B cell (primary cell): ENCODE results near the gene ARHGAP25. TPM values are rescaled to one million over a fixed set of nuclear protein-coding genes. Genes with fewer than 3 reads are reported as not detected.
A peak's percentile ranks its signal among the peaks of the same experiment; 100 is the strongest.

Source experiments
- ATAC-seq: fragments of 200-7000 bp; cut with Tn5 transposase; one replicate; pipeline ENCODE4 v1.10.0; 2021; ENCODE audit warnings: low read depth, mild to moderate bottlenecking, moderate number of reproducible peaks, moderate library complexity
- CTCF ChIA-PET: fragments of 350-600 bp; sonication (Branson Sonifier 250); formaldehyde crosslinking; loops from one replicate; lab custom pipeline; 2021; ENCODE audit warnings: antibody characterized with exemption, inconsistent platforms; lab: Charles Lee
- POLR2A ChIA-PET: fragments of 350-600 bp; sonication (Branson Sonifier 250); formaldehyde crosslinking; loops from one replicate; lab custom pipeline; 2021; ENCODE audit warnings: antibody characterized with exemption; lab: Charles Lee
- DNase-seq: peaks from one replicate; pipeline ENCODE4 v3.0.0; 2013
- H2AFZ ChIP-seq: 2 replicates; pipeline ENCODE4 v1.6.1; 2012; ENCODE audit warnings: mild to moderate bottlenecking, low read depth, low read length; ENCODE audit not compliant: insufficient read depth, poor library complexity, severe bottlenecking
- H3K27ac ChIP-seq, 2 donors: 1 replicate in 1 of 2; 2 replicates in 1 of 2; pipeline ENCODE4 v1.5.1; 2012 to 2013; ENCODE audit warnings: low read length in 2 of 2, mild to moderate bottlenecking in 2 of 2, moderate library complexity in 1 of 2
- H3K27me3 ChIP-seq, 4 experiments: fragments of 200-600 bp in 1 of 4; sonication (generic) in 1 of 4; replicated peaks in 1 of 4; 1 replicate in 2 of 4; 2 replicates in 2 of 4; pipeline versions ENCODE4 v1.6.1 to v1.7.0; 2013 to 2016; ENCODE audit warnings: low read length in 3 of 4, mild to moderate bottlenecking in 2 of 4, mixed read lengths in 1 of 4, moderate library complexity in 1 of 4; ENCODE audit not compliant: insufficient read depth in 4 of 4, control insufficient read depth in 3 of 4; ENCODE audit errors: control extremely low read depth in 1 of 4
- H3K36me3 ChIP-seq, 2 experiments: replicated peaks in 1 of 2; 1 replicate in 1 of 2; 2 replicates in 1 of 2; pipeline versions ENCODE4 v1.6.1 to v1.7.1; 2013; ENCODE audit warnings: low read length in 1 of 2; ENCODE audit not compliant: insufficient read depth in 2 of 2, control insufficient read depth in 1 of 2; ENCODE audit errors: control extremely low read depth in 1 of 2, extremely low read depth in 1 of 2
- H3K4me1 ChIP-seq, 2 donors: fragments of 200-600 bp in 1 of 2; sonication (generic) in 1 of 2; 1 replicate in 1 of 2; 2 replicates in 1 of 2; pipeline versions ENCODE4 v1.5.1 to v1.6.1; 2013 to 2017; ENCODE audit warnings: low read length in 2 of 2; ENCODE audit not compliant: control insufficient read depth in 2 of 2, insufficient read depth in 2 of 2
- H3K4me2 ChIP-seq: replicated peaks from 2 replicates; pipeline ENCODE3; 2012; ENCODE audit warnings: mild to moderate bottlenecking, low read depth, low read length; ENCODE audit not compliant: poor library complexity, severe bottlenecking
- H3K4me3 ChIP-seq, 5 experiments: fragments of 200-600 bp in 1 of 5; sonication (generic) in 1 of 5; 1 replicate in 3 of 5; 2 replicates in 2 of 5; pipeline versions ENCODE4 v1.5.1 to v1.7.0; 2011 to 2016; ENCODE audit warnings: low read length in 4 of 5, mild to moderate bottlenecking in 4 of 5, low read depth in 2 of 5, control low read depth in 1 of 5, moderate library complexity in 1 of 5; ENCODE audit not compliant: insufficient read depth in 1 of 5; ENCODE audit errors: control extremely low read depth in 1 of 5, extremely low read depth in 1 of 5
- H3K79me2 ChIP-seq: fragments of 200-600 bp; sonication (generic); one replicate; pipeline ENCODE4 v1.6.0; 2016; ENCODE audit warnings: low read length; ENCODE audit not compliant: control insufficient read depth, insufficient read depth
- H3K9ac ChIP-seq: fragments of 200-600 bp; sonication (generic); 2 replicates; pipeline ENCODE4 v1.6.1; 2017; ENCODE audit warnings: mild to moderate bottlenecking, low read length, moderate library complexity
- H3K9me3 ChIP-seq, 3 donors: one replicate each; pipeline versions ENCODE4 v1.6.1 to v1.7.1; 2013; ENCODE audit warnings: low read length in 2 of 3; ENCODE audit not compliant: control insufficient read depth in 2 of 3, insufficient read depth in 1 of 3; ENCODE audit errors: control extremely low read depth in 1 of 3
- H4K20me1 ChIP-seq: 2 replicates; pipeline ENCODE4 v1.6.0; 2012; ENCODE audit warnings: mild to moderate bottlenecking, low read length; ENCODE audit not compliant: insufficient read depth, control insufficient read depth, poor library complexity, severe bottlenecking
- H3K27ac Mint-ChIP-seq: one replicate; pipeline ENCODE4 v1.8.0; 2021; ENCODE audit warnings: mixed read lengths
- H3K27me3 Mint-ChIP-seq: one replicate; pipeline ENCODE4 v1.8.0; 2021; ENCODE audit warnings: mixed read lengths
- H3K4me1 Mint-ChIP-seq: one replicate; pipeline ENCODE4 v1.8.0; 2021; ENCODE audit warnings: mixed read lengths
- H3K4me3 Mint-ChIP-seq: one replicate; pipeline ENCODE4 v1.8.0; 2021; ENCODE audit warnings: mixed read lengths
- H3K9me3 Mint-ChIP-seq: one replicate; pipeline ENCODE4 v1.8.0; 2022; ENCODE audit warnings: mixed read lengths; ENCODE audit not compliant: insufficient read depth
- CTCF ChIP-seq: fragments of 200-600 bp; IDR thresholded peaks from one replicate; pipeline ENCODE4 v1.8.0; 2022; ENCODE audit warnings: antibody characterized with exemption, mild to moderate bottlenecking
- EZH2 ChIP-seq: IDR thresholded peaks from 2 replicates; pipeline ENCODE4 v1.6.1; 2012; ENCODE audit warnings: borderline replicate concordance, low read depth, mild to moderate bottlenecking, moderate library complexity, low read length; ENCODE audit not compliant: insufficient read depth, poor library complexity, severe bottlenecking
- WGBS: methylation state at CpG from one replicate; pipeline ENCODE4 v1.1.5; 2013; ENCODE audit warnings: missing lambda C conversion rate; ENCODE audit not compliant: insufficient coverage; 5-methylcytosine and 5-hydroxymethylcytosine counted together
- intact Hi-C: fragments of 100-400 bp; cut with micrococcal nuclease; formaldehyde crosslinking; loops from one replicate; pipeline ENCODE4 v1.10.0; 2022
- polyA plus RNA-seq: library from polyadenylated mRNA; depleted of rRNA; stranded (reverse); fragments of >200 nt; gene quantifications from 2 replicates; pipeline ENCODE4 v1.2.3, GENCODE V29; 2012
- total RNA-seq, 2 donors: library from RNA; stranded (reverse); fragments of 120-200 nt in 1 of 2; gene quantifications; 1 replicate in 1 of 2; 2 replicates in 1 of 2; pipeline versions ENCODE4 v1.2.3 to v1.2.4, GENCODE V29; 2013 to 2022

The ARHGAP25 gene
- total and polyA plus RNA-seq, 2 donors (not counting 1 experiment from before 2014, with no cell fraction given), result 97.9 to 207 TPM

- H3K4me3 ChIP-seq, result peak overlapping the region in 3 of 5 experiments; percentile 1 to 14 (median 3)
- CTCF ChIA-PET, result interaction anchor here (0.8 to 7.4 kb wide), 16 partner anchors 12 to 258 kb away, joined by 3 to 68 read pairs (median 4); partner anchors contain the start of gene ARHGAP25
- no peaks in the 10 kb centered on the region for H3K9me3 ChIP-seq
- H3K27me3 ChIP-seq, result no peaks in the 10 kb centered on the region
- Mint-ChIP-seq H3K4me3 (peak overlapping the region; percentile 82), H3K9me3 (no peaks in the 10 kb centered on the region), H3K4me1 (peaks cover 65% of the 10 kb centered on the region), H3K27ac (peak overlapping the region; percentile 89), H3K27me3 (no peaks in the 10 kb centered on the region)
- H3K9ac ChIP-seq, result peak overlapping the region; percentile 33
- peaks cover 6% of the 10 kb centered on the region for H3K79me2 ChIP-seq
- TF ChIP-seq EZH2, result no peak
- 16% methylated on average over 7 of the region's 8 CpGs for WGBS
- DNase-seq (peak; percentile 85), ATAC-seq (peak; percentile 88)
- H3K27ac ChIP-seq, result peak overlapping the region; percentile 66 to 81
- POLR2A ChIA-PET, result interaction anchor here (0.6 to 1.2 kb wide), 2 partner anchors 17 to 21 kb away, joined by 3 to 7 read pairs; no protein-coding TSS in a partner anchor
- peak overlapping the region; percentile 64 for H3K4me2 ChIP-seq
- H2AFZ ChIP-seq, result no peak overlapping the region
- no peaks in the 10 kb centered on the region for H4K20me1 ChIP-seq
- H3K4me1 ChIP-seq, result peaks cover 41 to 56% of the 10 kb centered on the region in 2 donors
- intact Hi-C loops, result loop anchor here (2.0 kb wide), 1 partner anchor 13 kb away; the partner anchor contains the start of gene ARHGAP25
- no peaks in the 10 kb centered on the region for H3K36me3 ChIP-seq
Measured at GRCh38 chr2:68721482-68722101, 13.0 kb upstream of the ARHGAP25 start.

- Histone ChIP-seq H3K27ac (no peak overlapping the region), H2AFZ (no peak overlapping the region), H3K4me3 (no peak overlapping the region), H3K36me3 (no peaks in the 10 kb centered on the region), H3K79me2 (peaks cover 6% of the 10 kb centered on the region), H3K9me3 (no peaks in the 10 kb centered on the region), H3K4me1 (peaks cover 49 to 67% of the 10 kb centered on the region in 2 donors), H3K27me3 (no peaks in the 10 kb centered on the region), H4K20me1 (no peaks in the 10 kb centered on the region), H3K9ac (no peak overlapping the region), H3K4me2 (no peak overlapping the region)
- H3K27me3 Mint-ChIP-seq, result no peaks in the 10 kb centered on the region
- ChIA-PET CTCF (interaction anchor here (0.6 to 7.4 kb wide), 12 partner anchors 11 to 259 kb away, joined by 3 to 68 read pairs (median 5); partner anchors contain the start of gene ARHGAP25), POLR2A (interaction anchor here (0.7 to 1.2 kb wide), 2 partner anchors 22 to 49 kb away, joined by 3 to 4 read pairs; no protein-coding TSS in a partner anchor)
- TF ChIP-seq EZH2, result no peak
- TF ChIP-seq CTCF, result no peak
- no peaks in the 10 kb centered on the region for H3K9me3 Mint-ChIP-seq
- H3K4me1 Mint-ChIP-seq, result peaks cover 68% of the 10 kb centered on the region
- DNase-seq (no peak), ATAC-seq (no peak)
- no peak overlapping the region for H3K4me3 Mint-ChIP-seq
- WGBS, result 86% methylated on average over 8 of the region's 8 CpGs
- H3K27ac Mint-ChIP-seq, result no peak overlapping the region
- intact Hi-C loops, result no loop called here
Measured at GRCh38 chr2:68722712-68723111, 11.9 kb upstream of the ARHGAP25 start.
